ENCODE data around the gene CAMK2A.

CAMK2A gene

DNA sequence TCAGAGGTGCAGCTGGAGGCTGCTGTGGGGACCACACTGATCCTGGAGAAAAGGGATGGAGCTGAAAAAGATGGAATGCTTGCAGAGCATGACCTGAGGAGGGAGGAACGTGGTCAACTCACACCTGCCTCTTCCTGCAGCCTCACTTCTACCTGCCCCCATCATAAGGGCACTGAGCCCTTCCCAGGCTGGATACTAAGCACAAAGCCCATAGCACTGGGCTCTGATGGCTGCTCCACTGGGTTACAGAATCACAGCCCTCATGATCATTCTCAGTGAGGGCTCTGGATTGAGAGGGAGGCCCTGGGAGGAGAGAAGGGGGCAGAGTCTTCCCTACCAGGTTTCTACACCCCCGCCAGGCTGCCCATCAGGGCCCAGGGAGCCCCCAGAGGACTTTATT is 105.6 kb downstream of the CAMK2A start:
- DNase-seq (ENCODE audit: low read depth) = no peak
- TF ChIP-seq, protein P1, sequence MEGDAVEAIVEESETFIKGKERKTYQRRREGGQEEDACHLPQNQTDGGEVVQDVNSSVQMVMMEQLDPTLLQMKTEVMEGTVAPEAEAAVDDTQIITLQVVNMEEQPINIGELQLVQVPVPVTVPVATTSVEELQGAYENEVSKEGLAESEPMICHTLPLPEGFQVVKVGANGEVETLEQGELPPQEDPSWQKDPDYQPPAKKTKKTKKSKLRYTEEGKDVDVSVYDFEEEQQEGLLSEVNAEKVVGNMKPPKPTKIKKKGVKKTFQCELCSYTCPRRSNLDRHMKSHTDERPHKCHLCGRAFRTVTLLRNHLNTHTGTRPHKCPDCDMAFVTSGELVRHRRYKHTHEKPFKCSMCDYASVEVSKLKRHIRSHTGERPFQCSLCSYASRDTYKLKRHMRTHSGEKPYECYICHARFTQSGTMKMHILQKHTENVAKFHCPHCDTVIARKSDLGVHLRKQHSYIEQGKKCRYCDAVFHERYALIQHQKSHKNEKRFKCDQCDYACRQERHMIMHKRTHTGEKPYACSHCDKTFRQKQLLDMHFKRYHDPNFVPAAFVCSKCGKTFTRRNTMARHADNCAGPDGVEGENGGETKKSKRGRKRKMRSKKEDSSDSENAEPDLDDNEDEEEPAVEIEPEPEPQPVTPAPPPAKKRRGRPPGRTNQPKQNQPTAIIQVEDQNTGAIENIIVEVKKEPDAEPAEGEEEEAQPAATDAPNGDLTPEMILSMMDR (conservative IDR thresholded peaks at IDR 0.05; ENCODE audit: low read depth, low read length) = no peak
- H3K4me3 ChIP-seq (ENCODE audit: low read length) = no peak overlapping the region

DNA sequence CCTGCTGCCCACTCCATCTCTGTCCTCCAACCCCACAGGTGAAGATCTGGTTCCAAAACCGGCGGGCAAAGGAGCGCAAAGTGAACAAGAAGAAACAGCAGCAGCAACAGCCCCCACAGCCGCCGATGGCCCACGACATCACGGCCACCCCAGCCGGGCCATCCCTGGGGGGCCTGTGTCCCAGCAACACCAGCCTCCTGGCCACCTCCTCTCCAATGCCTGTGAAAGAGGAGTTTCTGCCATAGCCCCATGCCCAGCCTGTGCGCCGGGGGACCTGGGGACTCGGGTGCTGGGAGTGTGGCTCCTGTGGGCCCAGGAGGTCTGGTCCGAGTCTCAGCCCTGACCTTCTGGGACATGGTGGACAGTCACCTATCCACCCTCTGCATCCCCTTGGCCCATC is 106.1 kb downstream of the CAMK2A start:
- DNase-seq (ENCODE audit: low read depth) = no peak
- TF ChIP-seq, protein P1 (conservative IDR thresholded peaks at IDR 0.05; ENCODE audit: low read depth, low read length) = no peak

DNA sequence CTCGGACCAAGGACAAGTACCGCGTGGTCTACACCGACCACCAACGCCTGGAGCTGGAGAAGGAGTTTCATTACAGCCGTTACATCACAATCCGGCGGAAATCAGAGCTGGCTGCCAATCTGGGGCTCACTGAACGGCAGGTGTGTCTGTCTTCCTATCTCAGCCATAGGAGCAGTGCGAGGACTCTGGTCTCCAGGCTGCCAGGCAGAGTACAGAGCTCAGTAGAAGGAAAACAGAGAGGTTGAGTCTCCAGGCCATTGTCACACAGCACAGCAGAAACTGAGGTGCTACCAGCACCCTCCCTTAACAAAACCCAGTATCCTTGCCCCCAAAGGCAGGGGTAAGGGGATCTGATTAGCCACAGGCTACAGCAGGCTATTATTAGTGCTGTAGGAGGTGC is 106.8 kb downstream of the CAMK2A start:
- TF ChIP-seq, protein P1 (conservative IDR thresholded peaks at IDR 0.05; ENCODE audit: low read depth, low read length) = no peak
- no peak for DNase-seq (ENCODE audit: low read depth)
- no peak overlapping the region for H3K4me3 ChIP-seq (ENCODE audit: low read length)

More for the DNA sequence above, 106.1 kb downstream of the CAMK2A start:
- no peak overlapping the region for H3K4me3 ChIP-seq (ENCODE audit: low read length)

DNA sequence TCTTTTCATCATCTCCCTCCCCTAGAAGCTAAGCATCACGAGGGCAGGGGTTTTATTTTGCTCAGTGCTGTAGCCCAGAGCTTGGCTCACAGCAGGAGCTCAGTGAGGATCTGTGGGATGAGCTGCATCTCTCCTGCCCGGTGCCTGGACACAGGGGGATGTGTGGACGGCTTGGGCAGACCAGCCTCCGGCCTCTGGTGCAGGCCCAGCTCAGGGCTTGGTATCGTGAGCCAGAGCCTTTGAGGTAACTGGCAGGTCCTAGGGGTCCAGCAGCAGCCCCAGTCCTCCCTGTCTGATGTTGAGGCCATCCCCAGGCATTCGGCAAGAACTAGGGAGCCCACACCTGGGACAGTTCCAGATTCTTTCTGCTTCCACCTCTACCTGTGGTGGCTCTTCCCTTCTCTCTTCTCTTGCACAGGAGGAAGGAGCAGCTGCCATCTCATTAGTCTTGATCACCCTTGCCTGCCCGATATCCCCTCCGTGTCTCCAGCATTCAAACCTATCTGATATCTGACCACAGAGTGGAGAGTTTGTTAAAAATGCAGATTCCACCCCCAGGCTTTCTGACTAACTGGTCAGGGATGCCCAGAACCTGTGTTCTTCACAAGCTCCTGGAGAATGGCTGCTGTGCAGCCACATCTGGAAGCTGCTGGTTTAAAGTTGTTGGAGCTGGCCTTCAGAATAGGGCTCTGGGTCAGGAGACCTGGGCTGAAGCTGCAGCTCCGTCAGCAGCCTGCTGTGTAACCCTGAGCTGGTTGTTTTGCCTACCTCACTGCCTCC is 107.6 kb downstream of the CAMK2A start:
- H3K4me3 ChIP-seq (ENCODE audit: low read length) = no peak overlapping the region
- no peak for DNase-seq (ENCODE audit: low read depth)
- TF ChIP-seq, protein P1 (conservative IDR thresholded peaks at IDR 0.05; ENCODE audit: low read depth, low read length) = no peak

DNA sequence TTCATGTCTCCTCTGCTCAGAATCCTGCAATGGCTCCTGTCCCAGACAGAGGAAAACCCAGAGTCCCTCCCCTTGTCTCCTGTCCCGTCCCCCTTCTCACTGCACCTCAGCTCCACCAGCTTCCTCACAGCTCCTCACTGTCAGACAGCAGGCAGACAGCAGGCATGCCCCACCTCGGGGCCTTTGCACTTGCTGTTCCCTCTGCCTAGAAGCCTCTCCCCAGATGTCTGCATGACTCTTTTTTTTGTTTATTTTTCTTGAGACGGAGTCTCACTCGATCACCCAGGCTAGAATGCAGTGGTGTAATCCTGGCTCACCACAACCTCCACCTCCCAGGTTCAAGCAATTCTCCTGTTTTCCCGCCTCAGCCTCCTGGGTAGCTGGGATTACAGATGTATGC is 108.5 kb downstream of the CAMK2A start:
- TF ChIP-seq, protein P1 (conservative IDR thresholded peaks at IDR 0.05; ENCODE audit: low read depth, low read length) = no peak
- H3K4me3 ChIP-seq (ENCODE audit: low read length) = no peak overlapping the region
- DNase-seq (ENCODE audit: low read depth) = no peak

DNA sequence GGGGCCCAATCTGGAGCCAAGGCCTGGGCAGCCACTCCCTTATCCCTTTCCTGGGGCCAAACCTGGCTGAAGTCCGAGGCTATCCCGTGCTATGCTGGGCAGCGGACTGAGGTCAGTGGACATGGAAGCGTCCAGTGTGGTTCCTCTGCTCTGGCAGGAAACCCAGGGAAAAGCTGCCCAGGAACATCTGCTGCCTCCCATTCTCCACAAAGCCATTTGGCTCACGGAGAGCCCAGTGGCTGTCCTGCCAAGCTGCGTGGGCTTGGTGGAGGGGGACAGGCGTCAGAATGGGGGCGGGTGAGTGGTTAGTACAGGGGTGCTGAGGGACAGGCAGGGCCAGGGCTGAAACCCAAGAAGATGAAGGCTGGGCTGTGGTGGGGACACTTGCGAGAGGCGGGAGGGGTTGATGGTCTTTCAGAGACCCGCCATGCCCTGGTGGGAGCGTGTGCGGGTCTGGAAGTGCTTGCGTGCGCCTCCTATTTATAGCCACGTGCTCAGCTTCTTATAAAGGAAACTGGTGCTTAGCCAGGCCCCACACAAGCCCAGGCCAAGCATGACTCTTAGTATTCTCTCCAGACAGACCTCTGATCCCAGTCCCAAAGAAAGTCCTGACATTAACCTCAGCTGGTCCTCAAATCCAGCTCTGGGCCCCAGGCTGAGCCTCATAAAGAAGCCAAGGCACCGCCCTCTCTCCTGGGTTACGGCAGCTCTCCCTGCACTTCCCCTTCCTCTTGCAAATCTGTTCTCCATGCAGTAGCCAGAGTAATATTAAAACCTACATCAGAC is 109.1 kb downstream of the CAMK2A start:
- no peak overlapping the region for H3K4me3 ChIP-seq (ENCODE audit: low read length)
- TF ChIP-seq, protein P1 (conservative IDR thresholded peaks at IDR 0.05; ENCODE audit: low read depth, low read length) = no peak
- no peak for DNase-seq (ENCODE audit: low read depth)

Data from retinal pigment epithelial cell (primary cell).